ENCODE results near the gene NDUFB4.

The NDUFB4 gene

GRCh38 chr3:120596116-120596852 lies at the start of gene NDUFB4:
Gene NDUFB4, plus strand, starts transcription at chr3:120596336. Its CDS starts 24 bp downstream, at chr3:120596360.
- DNase-seq, result peak; percentile 94

GRCh38 chr3:120550546-120550945 lies 45.6 kb upstream of the NDUFB4 start:
- DNase-seq, result no peak

- DNase-seq, result no peak
Observed at GRCh38 chr3:120552184-120553172, 43.7 kb upstream of the NDUFB4 start.

GRCh38 chr3:120554812-120555606 lies 41.1 kb upstream of the NDUFB4 start:
- DNase-seq, result no peak

GRCh38 chr3:120555657-120556509 lies 40.3 kb upstream of the NDUFB4 start:
- DNase-seq, result no peak

- DNase-seq, result no peak
Observed at GRCh38 chr3:120557115-120557514, 39.0 kb upstream of the NDUFB4 start.

GRCh38 chr3:120558771-120559241 lies 37.3 kb upstream of the NDUFB4 start:
- peak; percentile 88 for DNase-seq

- DNase-seq, result peak; percentile 23
Observed at GRCh38 chr3:120559242-120560061, 36.7 kb upstream of the NDUFB4 start.

- DNase-seq, result no peak
Observed at GRCh38 chr3:120560304-120561250, 35.6 kb upstream of the NDUFB4 start.

- peak; percentile 62 for DNase-seq
Observed at GRCh38 chr3:120561251-120562045, 34.7 kb upstream of the NDUFB4 start.

GRCh38 chr3:120563356-120564022 lies 32.6 kb upstream of the NDUFB4 start:
- no peak for DNase-seq

GRCh38 chr3:120566243-120566975 lies 29.7 kb upstream of the NDUFB4 start:
- DNase-seq, result no peak

- peak; percentile 4 for DNase-seq
Observed at GRCh38 chr3:120567370-120568201, 28.6 kb upstream of the NDUFB4 start.

GRCh38 chr3:120568202-120568531 lies 28.0 kb upstream of the NDUFB4 start:
- no peak for DNase-seq

GRCh38 chr3:120568598-120568997 lies 27.5 kb upstream of the NDUFB4 start:
- DNase-seq, result no peak

- DNase-seq, result no peak
Observed at GRCh38 chr3:120569222-120570057, 26.7 kb upstream of the NDUFB4 start.

Data from T1000 (cell line).